PC-3 (cell line): ENCODE measurements around the gene PRDM15. TPM values are rescaled to one million over a fixed set of nuclear protein-coding genes. Genes with fewer than 3 reads are reported as not detected.

ENCODE experiments used
- ATAC-seq: fragments of 200-7000 bp; cut with Tn5 transposase; 2 replicates; pipeline ENCODE4 v1.9.1; 2020; ENCODE audit warnings: mild to moderate bottlenecking, moderate library complexity
- BruUV-seq: library from RNA; stranded (reverse); fragments of 400-500 nt; replicated peaks from 2 replicates; lab custom pipeline; 2021; lab: Mats Ljungman, UMichigan
- CTCF ChIA-PET: fragments of 300-600 bp; sonication (Branson Sonifier 250); formaldehyde crosslinking; loops from one replicate; lab custom pipeline; 2022; ENCODE audit warnings: antibody characterized with exemption; lab: Charles Lee
- POLR2A ChIA-PET: fragments of 300-600 bp; sonication (Branson Sonifier 250); formaldehyde crosslinking; loops from one replicate; lab custom pipeline; 2022; ENCODE audit warnings: antibody characterized with exemption; ENCODE audit not compliant: unreplicated experiment; lab: Charles Lee
- DNase-seq: peaks from one replicate; pipeline ENCODE4 v3.0.0-alpha.2; 2015
- H2AFZ ChIP-seq: fragments of 300-600 bp; sonication (generic); 2 replicates; pipeline ENCODE4 v1.6.0; 2016; ENCODE audit warnings: antibody characterized with exemption, low read length
- H3F3A ChIP-seq: fragments of 300-600 bp; sonication (generic); one replicate; pipeline ENCODE4 v1.6.0; 2017; ENCODE audit warnings: antibody characterized with exemption, low read length, control low read depth, mild to moderate bottlenecking; ENCODE audit not compliant: unreplicated experiment
- H3K27ac ChIP-seq: fragments of 300-600 bp; sonication (generic); 2 replicates; pipeline ENCODE4 v1.5.1; 2016; ENCODE audit warnings: mild to moderate bottlenecking, low read length
- H3K27me3 ChIP-seq: fragments of 300-600 bp; sonication (generic); 2 replicates; pipeline ENCODE4 v1.6.1; 2016; ENCODE audit warnings: low read length, mixed read lengths
- H3K36me3 ChIP-seq: fragments of 300-600 bp; sonication (generic); 2 replicates; pipeline ENCODE4 v1.6.1; 2016; ENCODE audit warnings: low read depth, mixed run types, low read length, mixed read lengths
- H3K4me1 ChIP-seq: fragments of 300-600 bp; sonication (generic); 2 replicates; pipeline ENCODE4 v1.5.1; 2016; ENCODE audit warnings: low read length; ENCODE audit not compliant: insufficient read depth
- H3K4me2 ChIP-seq: fragments of 300-600 bp; sonication (generic); 2 replicates; pipeline ENCODE4 v1.6.0; 2016; ENCODE audit warnings: low read length
- H3K4me3 ChIP-seq: fragments of 300-600 bp; sonication (generic); 2 replicates; pipeline ENCODE4 v1.5.1; 2016; ENCODE audit warnings: mild to moderate bottlenecking, low read length, mixed read lengths
- H3K79me2 ChIP-seq: fragments of 300-600 bp; sonication (generic); 2 replicates; pipeline ENCODE4 v1.6.1; 2017; ENCODE audit warnings: low read length, mixed read lengths
- H3K9ac ChIP-seq: fragments of 300-600 bp; sonication (generic); 2 replicates; pipeline ENCODE4 v1.6.0; 2016; ENCODE audit warnings: mild to moderate bottlenecking, low read length
- H3K9me2 ChIP-seq: fragments of 300-600 bp; sonication (generic); replicated peaks from 2 replicates; pipeline ENCODE4 v1.6.1; 2016; ENCODE audit warnings: mixed run types, low read length, mixed read lengths
- H3K9me3 ChIP-seq: fragments of 300-600 bp; sonication (generic); 2 replicates; pipeline ENCODE4 v1.6.1; 2016; ENCODE audit warnings: low read length, mixed read lengths
- H4K20me1 ChIP-seq: fragments of 300-600 bp; sonication (generic); 2 replicates; pipeline ENCODE4 v1.6.1; 2016; ENCODE audit warnings: low read length, mixed read lengths
- EZH2 ChIP-seq: fragments of 300-600 bp; sonication (generic); IDR thresholded peaks from one replicate; pipeline ENCODE4 v1.6.1; 2017; ENCODE audit warnings: antibody characterized with exemption, mild to moderate bottlenecking, low read length; ENCODE audit not compliant: unreplicated experiment
- EZH2phosphoT487 ChIP-seq: fragments of 300-600 bp; sonication (generic); IDR thresholded peaks from 2 replicates; pipeline ENCODE4 v1.6.1; 2018; ENCODE audit warnings: mild to moderate bottlenecking, antibody characterized with exemption, low read length, borderline replicate concordance
- intact Hi-C: fragments of 100-400 bp; cut with micrococcal nuclease; formaldehyde crosslinking; loops from 2 replicates; pipeline ENCODE4 v1.9.0; 2023
- total RNA-seq: library from RNA; depleted of rRNA; stranded (reverse); fragments of >200 nt; gene quantifications from 2 replicates; pipeline ENCODE4 v1.2.3, GENCODE V29; 2014
- TF ChIP-seq, protein P1 (sequence below): fragments of 300-600 bp; sonication (generic); conservative IDR thresholded peaks from 2 replicates; pipeline ENCODE4 v1.5.1; 2017; ENCODE audit warnings: antibody characterized with exemption, low read depth, mild to moderate bottlenecking, low read length

PRDM15 gene
- total RNA-seq, 1 experiment from 2014 or later = 13.4 TPM

DNA sequence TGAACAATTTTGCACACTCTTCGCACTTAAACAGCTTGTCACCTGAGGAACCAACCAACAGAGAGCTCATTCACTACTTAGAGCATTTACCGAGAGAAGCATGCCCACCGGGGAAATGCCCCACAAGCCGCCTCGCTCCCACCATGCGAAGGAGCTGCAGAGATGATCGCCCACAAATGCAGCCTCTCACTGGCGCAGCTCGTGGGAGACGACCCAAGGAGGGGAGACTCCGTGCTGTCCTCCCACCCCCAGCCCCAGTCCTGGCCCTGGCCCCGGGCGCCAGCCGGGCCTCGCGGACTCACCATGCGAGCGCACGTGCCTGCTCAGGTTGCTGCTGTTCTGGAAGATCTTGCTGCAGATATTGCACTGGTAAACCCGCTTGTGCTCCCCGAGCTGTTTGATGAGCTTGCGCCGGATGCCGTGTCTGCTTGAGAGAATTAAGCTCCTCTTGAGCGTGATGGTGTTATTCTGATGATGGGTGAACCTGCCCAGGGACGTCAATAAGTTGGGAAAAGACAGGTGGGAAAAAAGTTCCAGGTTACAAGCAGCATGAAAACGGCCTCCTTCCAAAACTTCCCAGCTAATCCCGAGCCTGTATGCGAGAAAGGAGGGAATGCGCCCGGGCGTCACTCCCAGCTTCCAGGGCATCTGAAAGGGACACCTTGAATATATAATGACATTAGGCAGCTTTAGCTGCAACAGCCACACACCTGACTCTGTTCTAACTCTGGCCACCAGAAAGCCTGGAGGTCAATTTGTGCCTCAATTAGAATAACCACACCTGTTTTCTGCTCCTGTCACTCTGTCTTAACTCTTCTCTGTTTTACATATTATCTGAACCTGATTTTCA is 42.8 kb downstream of the PRDM15 start:
- H3K9me3 ChIP-seq = peaks cover 7% of the 10 kb centered on the region
- no peaks in the 10 kb centered on the region for H3K79me2 ChIP-seq
- CTCF ChIA-PET = no interaction called here
- POLR2A ChIA-PET = no interaction called here
- DNase-seq (no peak), ATAC-seq (no peak)
- no peaks in the 10 kb centered on the region for H3K9me2 ChIP-seq
- no peak for TF ChIP-seq EZH2phosphoT487
- no peak for TF ChIP-seq EZH2
- TF ChIP-seq, protein P1, sequence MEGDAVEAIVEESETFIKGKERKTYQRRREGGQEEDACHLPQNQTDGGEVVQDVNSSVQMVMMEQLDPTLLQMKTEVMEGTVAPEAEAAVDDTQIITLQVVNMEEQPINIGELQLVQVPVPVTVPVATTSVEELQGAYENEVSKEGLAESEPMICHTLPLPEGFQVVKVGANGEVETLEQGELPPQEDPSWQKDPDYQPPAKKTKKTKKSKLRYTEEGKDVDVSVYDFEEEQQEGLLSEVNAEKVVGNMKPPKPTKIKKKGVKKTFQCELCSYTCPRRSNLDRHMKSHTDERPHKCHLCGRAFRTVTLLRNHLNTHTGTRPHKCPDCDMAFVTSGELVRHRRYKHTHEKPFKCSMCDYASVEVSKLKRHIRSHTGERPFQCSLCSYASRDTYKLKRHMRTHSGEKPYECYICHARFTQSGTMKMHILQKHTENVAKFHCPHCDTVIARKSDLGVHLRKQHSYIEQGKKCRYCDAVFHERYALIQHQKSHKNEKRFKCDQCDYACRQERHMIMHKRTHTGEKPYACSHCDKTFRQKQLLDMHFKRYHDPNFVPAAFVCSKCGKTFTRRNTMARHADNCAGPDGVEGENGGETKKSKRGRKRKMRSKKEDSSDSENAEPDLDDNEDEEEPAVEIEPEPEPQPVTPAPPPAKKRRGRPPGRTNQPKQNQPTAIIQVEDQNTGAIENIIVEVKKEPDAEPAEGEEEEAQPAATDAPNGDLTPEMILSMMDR = no peak
- no peaks in the 10 kb centered on the region for H3K27me3 ChIP-seq
- H3K27ac ChIP-seq = no peak overlapping the region
- no peaks in the 10 kb centered on the region for H3K4me1 ChIP-seq
- H2AFZ ChIP-seq = no peak overlapping the region
- H4K20me1 ChIP-seq = no peaks in the 10 kb centered on the region
- H3F3A ChIP-seq = no peaks in the 10 kb centered on the region
- no peak overlapping the region for H3K9ac ChIP-seq
- H3K4me3 ChIP-seq = no peak overlapping the region
- intact Hi-C loops = no loop called here
- BruUV-seq = no TSS peak
- peaks cover 28% of the 10 kb centered on the region for H3K36me3 ChIP-seq
- H3K4me2 ChIP-seq = no peak overlapping the region

DNA sequence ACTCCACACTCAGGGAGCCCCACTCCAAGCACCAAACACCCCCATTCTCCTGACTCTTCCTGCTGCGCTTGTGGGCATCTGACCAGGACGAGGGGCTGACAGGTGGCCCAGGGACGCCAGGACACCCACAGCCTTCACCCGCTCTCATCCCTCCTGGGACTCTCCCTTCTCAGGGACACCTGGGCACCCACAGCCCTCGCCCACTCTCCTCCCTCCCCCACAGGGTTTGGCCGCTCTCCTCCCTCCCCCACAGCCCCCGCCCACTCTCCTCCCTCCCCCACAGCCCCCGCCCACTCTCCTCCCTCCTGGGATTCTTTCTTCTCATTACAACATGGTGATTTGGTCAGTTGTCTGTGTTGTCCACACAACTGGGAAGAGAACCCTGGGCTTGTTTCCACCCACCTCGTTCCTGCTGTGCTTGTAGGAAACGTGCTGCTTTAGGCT is 43.4 kb downstream of the PRDM15 start:
- H2AFZ ChIP-seq = no peak overlapping the region
- ATAC-seq (no peak), DNase-seq (no peak)
- H3K9me2 ChIP-seq = no peaks in the 10 kb centered on the region
- H3F3A ChIP-seq = no peaks in the 10 kb centered on the region
- CTCF ChIA-PET = no interaction called here
- peaks cover under 1% of the 10 kb centered on the region for H3K9me3 ChIP-seq
- POLR2A ChIA-PET = no interaction called here
- TF ChIP-seq, protein P1 = no peak
- TF ChIP-seq EZH2phosphoT487 (no peak), EZH2 (no peak)
- H3K4me1 ChIP-seq = no peaks in the 10 kb centered on the region
- H3K4me2 ChIP-seq = no peak overlapping the region
- no peaks in the 10 kb centered on the region for H3K27me3 ChIP-seq
- no TSS peak for BruUV-seq
- H3K27ac ChIP-seq = no peak overlapping the region
- H3K36me3 ChIP-seq = peaks cover 22% of the 10 kb centered on the region
- H3K4me3 ChIP-seq = no peak overlapping the region
- intact Hi-C loops = no loop called here
- no peaks in the 10 kb centered on the region for H4K20me1 ChIP-seq
- no peak overlapping the region for H3K9ac ChIP-seq
- H3K79me2 ChIP-seq = no peaks in the 10 kb centered on the region
